Hindlimb muscle (tissue), 1 donor: ENCODE data around the gene EMID1. TPM values are rescaled to one million over a fixed set of nuclear protein-coding genes. Genes with fewer than 3 reads are reported as not detected.
A peak's percentile ranks its signal among the peaks of the same experiment; 100 is the strongest.

Experiments used
- DNase-seq: peaks from one replicate; pipeline ENCODE4 v3.0.0-alpha.2; 2013
- polyA plus RNA-seq: library from polyadenylated mRNA; unstranded; fragments of 120-200 nt; gene quantifications from one replicate; pipeline ENCODE4 v1.2.1, GENCODE V29; 2013; ENCODE audit not compliant: insufficient read length

The EMID1 gene
- polyA plus RNA-seq: 8.4 TPM

DNA sequence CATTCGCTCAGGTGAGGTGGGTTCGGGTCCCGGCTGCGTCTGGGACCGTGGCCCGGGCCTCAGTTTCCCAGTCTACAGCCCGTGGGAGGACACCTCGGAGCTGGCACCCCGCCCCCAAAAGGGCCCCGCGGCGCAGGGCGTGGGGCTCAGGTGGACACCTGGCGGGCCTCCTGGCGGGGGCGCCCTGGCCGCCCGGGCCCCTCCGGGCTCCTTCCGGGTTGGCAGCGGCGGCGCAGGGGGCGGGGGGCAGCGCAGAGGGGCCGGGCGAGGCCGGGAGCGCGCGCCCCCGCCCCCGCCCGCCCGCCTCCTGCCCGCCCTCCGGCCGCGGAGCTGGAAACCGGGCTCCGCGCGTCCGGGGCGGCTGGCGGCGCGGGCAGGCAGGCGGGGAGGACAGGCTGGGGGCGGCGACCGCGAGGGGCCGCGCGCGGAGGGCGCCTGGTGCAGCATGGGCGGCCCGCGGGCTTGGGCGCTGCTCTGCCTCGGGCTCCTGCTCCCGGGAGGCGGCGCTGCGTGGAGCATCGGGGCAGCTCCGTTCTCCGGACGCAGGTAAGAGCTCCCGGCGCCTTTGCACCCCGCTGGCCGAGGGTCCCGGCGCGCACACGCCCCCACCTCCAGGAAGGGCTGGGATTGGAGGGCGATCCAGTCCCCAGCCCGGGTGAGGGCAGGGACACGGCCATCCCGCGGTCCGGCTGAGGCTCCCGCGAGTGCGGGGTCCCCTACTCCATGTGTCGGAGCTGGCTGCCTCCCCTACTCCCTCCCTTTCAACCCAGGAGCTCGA, at the start of gene EMID1:
EMID1 (plus strand) TSS at position 303 of the 778 bp plus-strand sequence; CDS start at position 446, 143 bp downstream.
- DNase-seq: peak; percentile 50

DNA sequence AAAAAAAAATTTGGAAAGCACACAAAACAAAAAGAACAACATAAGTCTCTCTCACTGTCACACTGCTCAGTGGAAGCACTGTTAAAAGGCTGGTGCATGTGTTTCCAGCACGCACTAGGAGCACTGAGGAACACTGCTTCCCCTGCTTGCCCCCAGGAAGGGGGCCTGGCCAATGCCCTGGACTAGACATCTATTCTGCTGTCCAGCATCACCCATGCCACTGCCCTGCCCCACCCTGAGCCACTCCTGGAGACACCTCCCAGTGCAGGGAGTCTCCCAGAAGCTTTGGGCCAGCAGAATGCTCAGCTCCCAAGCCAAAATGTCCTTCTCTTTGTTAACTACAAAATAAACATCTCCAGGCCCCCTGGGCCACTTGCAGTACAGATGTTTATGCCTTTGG, 49.7 kb upstream of the EMID1 start:
- DNase-seq: no peak

DNA sequence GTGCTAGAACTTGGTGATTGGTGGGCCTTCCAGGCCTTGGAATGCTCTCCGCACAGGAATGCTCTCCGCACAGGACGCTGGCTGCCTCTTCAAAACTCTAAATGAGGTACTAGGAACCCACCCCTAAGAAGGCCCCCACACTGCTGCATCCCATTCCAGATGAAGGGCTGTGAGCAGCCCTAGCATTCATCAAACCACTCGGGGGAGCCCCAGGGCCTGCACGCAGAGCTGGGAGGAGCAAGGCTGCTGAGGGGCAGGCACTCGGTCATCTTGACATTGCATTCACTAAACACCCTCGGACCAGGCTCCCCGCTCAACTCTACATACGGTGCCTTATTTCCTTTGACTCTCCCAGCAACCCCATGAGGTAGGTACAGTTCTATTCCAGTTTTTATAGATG, 49.2 kb upstream of the EMID1 start:
- DNase-seq: no peak

DNA sequence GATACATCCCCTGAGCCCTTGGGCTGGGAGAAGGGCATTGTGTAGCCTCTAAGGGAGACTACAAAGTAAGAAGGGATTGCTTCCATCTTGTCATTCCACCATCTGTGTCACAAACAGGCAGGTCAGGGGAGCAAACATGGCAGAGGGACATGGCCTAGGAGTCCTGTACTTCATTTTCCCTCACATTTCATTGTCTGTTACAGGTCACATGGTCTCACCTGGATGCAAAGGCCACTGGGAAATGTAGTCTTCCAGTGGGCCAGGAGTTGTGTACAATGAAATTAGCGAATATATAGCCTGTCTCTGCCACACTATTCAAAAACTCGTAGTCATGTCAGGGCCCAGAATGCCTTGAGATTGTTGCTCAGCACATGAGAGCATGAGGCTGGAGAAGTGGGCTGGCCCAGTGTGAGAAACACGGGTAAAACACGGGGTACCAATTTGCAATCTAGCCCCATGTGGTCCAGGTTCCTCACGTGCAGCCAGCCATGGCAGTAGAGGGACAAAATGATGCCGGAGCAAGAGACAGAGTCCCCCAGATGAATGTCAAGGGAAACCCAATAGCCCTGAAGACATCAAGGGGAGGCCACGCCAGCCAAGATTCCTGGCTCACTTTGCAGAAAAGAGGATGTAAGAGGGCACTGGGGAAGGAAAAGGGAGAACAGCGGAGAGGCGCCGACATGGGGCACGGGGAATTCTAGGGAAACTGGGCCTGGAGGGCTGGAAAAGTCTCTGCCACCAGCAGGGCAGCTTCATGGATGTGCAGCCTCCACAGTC, 47.7 kb upstream of the EMID1 start:
- no peak for DNase-seq

DNA sequence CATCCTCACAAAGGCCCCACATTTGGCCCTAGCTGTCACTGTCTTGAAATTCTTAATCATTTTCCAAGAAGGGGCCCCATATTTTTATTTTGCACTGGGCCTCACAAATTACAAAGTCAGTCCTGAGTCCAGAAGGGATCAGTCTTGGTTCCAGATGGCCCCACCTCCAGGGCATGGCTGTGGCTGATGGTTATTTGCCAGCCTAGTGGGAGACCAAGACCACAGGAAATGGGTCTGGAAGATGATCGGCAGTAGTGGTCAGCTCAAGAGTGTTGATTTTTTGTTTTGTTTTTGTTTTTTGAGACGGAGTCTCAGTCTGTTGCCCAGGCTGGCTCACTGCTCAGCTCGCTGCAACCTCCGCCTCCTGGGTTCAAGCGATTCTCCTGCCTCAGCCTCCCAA, 47.1 kb upstream of the EMID1 start:
- no peak for DNase-seq

DNA sequence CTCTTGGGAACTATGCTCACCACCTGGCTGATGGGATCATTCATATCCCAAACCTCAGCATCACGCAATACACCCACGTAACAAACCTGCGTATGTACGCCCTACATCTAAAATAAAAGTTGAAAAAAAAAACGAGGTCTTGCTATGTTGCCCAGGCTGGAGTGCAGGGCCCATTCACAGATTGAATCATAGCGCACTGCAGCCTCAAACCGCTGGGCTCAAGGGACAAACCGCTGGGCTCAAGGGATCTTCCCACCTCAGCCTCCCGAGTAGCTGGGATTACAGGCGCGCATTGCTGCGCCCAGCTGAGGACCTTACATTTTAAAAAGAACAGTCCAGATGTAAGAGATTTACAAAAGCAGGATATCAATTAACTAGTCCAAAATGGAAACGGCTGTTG, 41.9 kb upstream of the EMID1 start:
- DNase-seq: no peak

DNA sequence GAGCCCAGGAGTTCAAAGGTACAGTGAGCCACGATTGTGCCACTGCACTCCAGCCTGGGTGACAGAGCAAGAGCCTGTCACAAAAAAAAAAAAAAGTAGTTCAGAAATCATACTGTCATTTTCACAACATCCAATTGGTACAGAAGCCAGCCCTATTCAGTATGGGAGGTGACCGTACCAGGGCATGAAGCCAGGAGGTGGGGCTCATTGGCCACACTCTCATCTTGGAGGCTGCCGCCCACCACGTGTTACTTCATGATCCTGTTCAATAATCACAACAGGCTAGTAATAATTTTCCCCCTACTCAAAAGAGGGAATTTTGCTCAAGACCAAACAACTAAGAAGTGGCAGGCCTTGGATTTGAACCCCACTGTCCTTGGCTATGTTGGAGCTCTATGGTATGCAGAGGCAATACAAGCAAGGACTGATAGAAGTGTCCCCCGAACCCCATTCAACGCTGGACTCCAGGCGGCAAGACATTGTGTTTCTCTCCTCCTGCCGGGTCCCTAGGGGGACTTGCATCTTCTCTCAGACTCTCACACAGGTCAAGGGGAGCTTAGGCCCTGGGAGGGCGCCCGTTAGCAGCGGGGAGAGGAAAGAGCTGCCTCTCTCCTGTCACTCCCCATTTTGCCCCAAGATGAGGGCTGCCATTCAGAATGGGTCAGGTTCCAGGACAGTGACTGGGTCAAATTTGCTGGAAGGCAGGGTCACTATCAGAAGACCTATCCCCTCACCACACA, 40.2 kb upstream of the EMID1 start:
- no peak for DNase-seq

DNA sequence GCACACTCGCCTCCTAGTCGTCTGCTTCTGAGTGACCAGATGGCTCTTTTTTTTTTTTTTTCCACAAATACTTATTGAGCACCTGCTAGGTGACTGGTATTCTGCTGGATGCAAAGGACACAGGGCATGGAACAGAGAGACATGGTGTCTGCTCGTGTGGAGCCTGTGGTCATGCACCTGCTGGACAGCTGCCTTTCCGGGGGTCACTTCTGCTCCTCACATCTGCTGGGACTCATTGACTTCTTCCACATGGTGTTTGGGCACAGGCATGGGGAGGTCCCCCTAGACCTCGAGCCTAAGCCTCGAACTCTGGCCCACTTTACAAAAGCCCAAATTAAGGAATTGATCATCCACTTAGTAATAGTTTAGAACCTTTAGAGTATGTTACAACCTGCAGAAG, 39.5 kb upstream of the EMID1 start:
- no peak for DNase-seq

DNA sequence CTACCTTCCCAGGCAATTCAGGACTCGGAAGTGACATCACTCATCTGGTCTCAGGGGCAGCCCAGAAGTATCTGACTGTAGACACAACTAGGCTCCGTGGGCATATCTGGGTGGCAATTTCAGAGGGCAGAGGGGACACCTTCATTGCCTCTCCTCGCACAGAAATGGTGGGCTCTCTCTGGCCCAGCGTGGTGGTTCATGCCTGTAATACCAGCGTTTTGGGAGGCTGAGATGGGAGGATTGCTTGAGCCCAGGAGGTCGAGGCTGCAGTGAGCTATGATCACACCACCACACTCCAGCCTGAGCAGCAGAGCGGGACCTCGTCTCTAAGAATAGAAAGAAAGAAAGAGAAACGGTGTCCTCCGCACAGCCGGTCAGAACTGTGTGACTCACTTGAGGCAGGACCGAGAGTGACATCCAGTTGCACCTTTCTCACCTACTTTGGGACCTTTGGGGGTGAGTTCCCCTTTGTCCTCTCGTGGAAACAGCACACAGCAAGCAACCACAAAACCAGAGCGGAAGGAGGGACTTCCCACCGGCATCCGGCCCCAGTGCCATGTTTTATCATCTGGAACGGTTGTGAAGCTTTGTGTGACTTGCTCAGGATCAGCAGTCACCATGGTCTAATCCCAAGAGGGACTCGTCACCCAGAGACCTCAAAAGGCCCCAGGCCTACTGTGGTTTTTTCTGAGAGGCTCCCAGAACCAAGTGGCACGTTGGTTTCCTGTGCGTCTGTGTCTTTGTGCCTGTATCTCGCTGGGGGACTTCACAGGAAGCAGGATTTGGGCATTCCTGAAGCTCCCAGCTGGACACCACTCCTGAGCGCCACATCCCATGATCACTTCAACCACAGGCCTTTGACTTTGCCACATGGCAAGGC, 38.4 kb upstream of the EMID1 start:
- no peak for DNase-seq

DNA sequence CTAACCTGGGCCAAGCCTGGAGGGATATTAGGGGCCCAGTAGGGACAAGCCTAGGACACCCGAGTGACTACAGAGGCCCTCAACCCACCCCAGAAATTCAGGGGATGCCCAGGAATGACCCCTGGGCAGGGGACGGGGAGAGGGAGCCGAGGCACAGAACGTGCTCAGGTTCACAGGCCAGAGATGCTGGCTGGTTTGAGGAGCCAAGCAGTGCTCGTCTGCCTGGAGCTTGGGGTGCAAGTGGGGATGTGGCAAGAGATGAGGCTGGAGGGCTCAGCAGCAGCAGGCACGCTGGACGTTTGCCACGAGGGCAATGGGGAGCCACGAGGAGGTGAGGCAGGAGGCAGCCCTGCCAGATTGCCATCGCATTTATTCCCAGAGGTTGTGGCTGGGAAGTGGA, 34.0 kb upstream of the EMID1 start:
- no peak for DNase-seq

DNA sequence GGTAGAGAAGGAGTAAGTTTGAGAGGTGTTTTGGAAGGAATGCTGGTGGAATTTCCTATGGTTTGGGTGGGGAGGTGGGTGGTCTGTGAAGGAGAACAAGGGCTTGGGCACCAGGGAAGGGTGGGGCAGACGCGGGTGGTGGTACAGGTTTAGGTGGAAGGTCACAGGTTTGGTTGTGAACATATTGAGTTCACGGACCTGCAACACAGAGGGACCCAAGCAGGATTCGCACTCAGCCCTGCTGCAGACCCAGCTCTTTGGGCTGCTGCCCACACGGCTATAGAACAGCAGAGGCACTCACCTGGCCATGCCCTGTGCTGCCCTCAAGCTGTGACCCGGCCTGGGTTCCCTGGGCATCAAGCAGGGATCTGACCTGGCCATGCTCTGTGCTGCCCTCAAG, 33.5 kb upstream of the EMID1 start:
- DNase-seq: no peak

DNA sequence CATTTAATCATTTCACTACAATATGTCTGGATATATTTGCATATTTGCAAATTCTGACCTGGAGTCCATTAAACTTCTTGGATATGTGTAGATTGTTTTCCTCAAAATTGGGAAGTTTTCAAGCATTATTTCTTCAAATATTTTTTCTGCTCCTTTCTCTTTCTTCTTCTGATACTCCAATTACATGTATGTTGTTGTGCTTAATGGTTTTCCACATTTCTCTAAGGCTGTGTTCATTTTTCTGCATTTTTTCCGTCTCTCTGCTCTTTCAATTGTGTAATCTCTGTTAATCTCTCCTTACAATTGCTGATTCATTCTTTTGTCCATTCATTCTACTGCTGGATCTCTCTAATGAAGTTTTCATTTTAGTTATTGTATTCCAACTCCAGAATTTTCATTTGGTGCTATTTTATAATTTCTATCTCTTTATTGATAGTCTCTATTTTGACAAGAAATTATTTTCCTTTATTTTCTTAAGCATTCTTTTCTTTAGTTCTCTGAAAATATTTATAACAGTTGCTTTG, 30.3 kb upstream of the EMID1 start:
- DNase-seq: no peak

DNA sequence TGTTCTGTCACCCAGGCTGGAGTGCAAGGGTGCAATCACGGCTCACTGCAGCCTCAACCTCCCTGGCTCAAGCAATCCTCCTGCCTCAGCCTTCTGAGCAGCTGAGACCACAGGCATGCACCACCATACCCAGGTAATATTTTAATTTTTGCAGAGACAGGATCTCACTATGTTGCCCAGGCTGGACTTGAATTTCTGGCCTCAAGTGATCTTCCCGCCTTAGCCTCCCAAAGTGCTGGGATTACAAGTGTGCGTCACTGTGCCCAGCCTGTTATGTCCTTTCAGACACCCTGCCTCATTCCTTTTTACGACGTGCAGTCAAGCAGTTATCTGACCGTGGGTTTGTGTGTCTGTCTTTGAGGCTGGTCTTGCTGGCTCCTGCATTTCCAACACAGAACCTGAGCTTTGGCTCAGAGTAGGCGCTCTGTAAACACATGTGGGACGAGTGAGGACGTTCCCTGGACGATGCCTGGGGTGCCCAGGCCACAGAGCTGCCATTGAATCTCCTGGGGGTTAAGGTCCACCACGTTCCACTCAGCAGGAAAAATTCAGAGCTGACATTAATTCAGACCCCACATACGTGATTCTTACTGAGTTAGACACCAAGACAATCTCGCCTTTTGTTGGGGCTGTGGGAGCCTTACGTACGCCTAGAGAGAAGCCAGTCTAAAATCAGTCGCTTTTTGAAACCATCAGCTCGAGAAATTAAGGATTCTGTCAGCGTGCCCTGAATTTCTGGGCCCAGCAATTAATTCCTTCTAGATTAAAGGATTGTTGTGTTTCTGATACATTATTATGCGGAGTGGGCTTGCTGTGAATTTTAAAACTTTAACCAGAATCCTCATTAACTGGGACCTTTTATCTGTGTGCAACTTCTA, 21.5 kb upstream of the EMID1 start:
- DNase-seq: no peak

DNA sequence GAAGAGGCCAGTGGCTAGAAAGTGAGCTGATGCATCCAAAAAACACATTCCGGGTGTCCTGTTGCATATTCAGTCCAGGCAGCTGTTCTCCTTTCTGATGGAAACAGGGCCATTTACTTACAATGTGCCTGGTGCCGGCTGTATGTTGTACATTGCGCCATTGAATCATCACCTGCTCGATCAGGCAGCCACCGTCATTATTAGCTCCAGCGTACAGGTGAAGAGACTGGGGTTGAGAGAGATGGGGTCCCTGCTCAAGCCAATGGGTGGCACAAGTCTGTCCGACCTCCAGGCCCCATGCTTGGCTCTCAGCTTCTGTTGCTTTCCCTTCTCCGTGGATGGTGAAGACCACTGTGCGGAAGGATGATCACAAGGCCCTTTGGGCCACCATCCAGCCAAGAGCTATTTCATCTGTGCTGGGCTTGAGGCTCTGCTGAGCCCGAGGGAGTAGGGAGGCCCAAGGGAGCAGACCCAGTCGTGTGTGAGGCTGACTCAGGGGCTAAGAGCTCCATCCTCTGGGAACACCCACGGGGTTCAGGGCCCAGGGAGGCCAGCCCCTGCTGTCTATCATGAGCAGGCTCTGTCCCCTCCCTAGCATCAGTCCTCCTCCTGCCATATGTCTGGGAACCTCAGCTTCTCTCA, 20.7 kb upstream of the EMID1 start:
- DNase-seq: no peak

DNA sequence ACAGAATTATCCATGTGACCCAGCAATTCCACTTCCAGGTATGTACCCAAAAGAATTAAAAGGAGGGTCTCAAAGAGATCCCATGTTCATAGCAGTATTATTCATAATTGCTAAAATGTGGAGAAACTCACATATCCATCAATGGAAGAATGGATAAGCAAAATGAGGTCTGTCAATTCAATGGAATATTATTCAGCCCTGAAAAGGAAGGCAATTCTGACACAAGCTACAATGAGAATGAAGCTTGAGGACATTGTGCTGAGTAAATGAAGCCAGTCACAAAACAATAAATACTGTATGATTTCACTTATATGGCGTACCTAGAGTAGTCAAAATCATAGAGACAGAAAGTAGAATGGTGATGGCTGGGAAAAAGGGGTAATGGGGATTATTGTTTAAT, 19.4 kb upstream of the EMID1 start:
- DNase-seq: no peak

DNA sequence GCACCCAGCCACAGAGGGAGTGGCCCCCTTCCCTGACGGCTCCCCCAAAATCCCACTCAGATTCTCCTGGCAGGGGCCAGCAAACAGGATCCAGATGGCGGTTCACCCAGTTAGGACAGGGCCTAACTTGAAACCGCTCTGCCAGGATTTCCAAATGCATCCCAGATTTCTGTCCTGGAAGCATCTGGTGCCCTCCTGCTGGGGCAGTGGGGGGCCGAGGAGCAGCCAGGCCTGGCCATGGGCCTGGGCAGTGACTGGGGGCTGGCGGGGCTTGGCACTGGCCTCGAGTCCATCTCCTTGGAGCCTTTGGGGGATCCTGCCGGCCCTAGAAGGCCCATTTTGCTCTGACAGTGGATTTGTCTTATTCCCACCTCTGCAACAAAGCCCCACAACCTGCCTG, 17.9 kb upstream of the EMID1 start:
- no peak for DNase-seq

DNA sequence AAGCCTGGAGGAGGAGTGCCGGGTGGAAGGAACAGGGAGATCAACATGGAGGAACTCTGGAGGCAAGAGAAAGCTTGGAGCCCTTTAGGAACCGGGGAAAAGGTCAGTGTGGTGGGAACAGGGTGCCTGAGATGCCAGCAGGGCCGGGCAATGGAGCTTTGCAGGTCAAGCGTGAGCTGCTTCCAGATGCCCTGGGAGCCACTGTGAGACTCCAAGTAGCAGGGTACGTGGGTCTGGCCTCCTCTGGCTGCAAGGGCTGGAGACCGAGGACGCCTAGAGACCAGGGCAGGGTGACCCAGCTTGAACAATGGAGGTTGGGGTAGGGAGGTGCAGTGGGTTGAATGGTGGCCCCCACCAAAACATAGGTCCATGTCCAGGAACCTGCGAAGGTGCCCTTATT, 15.6 kb upstream of the EMID1 start:
- no peak for DNase-seq

DNA sequence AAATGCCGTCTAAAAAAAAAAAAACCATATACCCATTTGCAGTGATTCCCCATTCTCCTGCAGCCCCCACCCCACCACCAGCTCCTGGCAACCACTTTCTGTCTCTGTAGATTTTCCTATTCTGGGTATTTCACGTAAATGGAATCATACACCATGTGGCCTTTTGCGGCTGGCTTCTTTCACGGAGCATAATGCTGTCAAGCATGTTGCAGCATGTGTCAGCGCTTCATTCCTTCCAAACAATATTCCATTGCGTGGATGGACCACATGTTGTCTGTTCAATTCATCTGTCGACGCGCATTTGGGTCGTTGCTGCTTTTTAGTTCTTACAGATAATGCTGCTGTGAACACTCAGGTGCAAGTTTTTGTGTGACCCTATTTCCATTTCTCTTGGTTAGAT, 14.8 kb upstream of the EMID1 start:
- no peak for DNase-seq

DNA sequence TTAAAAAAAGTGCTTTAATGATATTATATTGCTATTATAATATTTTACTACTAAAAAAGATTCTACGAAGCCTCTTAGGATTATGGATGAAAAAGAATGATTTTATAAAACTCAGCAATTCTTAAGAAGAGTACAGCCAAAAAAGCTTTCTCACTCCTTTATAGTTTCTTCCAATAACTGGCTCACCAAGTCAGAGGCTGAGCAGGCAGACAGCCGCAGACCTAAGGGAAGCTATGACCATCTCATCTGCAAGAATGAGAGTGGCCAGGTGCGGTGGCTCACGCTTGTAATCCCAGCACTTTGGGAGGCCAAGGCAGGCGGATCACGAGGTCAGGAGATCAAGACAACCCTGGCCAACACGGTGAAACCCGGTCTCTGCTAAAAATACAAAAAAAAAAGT, 12.7 kb upstream of the EMID1 start:
- no peak for DNase-seq

DNA sequence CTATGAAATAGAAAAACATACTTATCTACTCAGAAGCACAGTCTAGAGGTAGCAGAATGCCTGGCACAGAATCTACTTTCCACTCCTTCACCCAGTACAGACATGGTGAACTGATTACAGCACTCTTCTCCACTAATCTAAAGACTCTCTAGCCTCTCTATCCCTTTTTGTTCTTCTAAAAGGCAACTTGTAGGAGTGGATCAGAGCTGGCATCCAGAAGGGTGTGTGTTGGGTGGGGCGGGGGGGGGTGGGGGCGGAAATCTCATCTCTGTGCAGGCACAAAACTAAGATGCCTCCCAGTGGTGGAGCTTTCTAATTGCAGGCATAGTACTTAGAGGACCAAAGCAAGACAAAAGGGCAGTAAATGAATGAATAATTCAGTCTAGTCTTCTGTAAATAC, 11.5 kb upstream of the EMID1 start:
- DNase-seq: no peak
